HG02610 (cell line): ENCODE data around the gene MARK2.
"Not testable (repeated sequence)": the region's sequence is repeated elsewhere in the genome, so short reads cannot be mapped to it uniquely, and the experiment has no call there.

Source experiments
- ATAC-seq: cut with Tn5 transposase; IDR thresholded peaks from one replicate; pipeline ENCODE4 v1.9.1; 2021; ENCODE audit warnings: mild to moderate bottlenecking, moderate library complexity; ENCODE audit not compliant: unreplicated experiment

Gene MARK2

GRCh38 chr11:63838678-63839507, at the start of gene MARK2:
Gene MARK2 (plus strand): TSS chr11:63839110. CDS start chr11:63839507, 397 bp downstream.
- peak; percentile 75 for ATAC-seq

GRCh38 chr11:63791495-63792167, 47.3 kb upstream of the MARK2 start:
- ATAC-seq, result no peak

- ATAC-seq, result no peak
These were observed 45.7 kb upstream of the MARK2 start for GRCh38 chr11:63793161-63793560.

- ATAC-seq, result no peak
These were observed 43.8 kb upstream of the MARK2 start for GRCh38 chr11:63795066-63795465.

GRCh38 chr11:63800921-63801320, 38.0 kb upstream of the MARK2 start:
- ATAC-seq, result no peak

GRCh38 chr11:63802637-63803414, 36.1 kb upstream of the MARK2 start:
- ATAC-seq, result no peak

- no peak for ATAC-seq
These were observed 34.7 kb upstream of the MARK2 start for GRCh38 chr11:63804259-63804658.

- no peak for ATAC-seq
These were observed 33.0 kb upstream of the MARK2 start for GRCh38 chr11:63805844-63806415.

GRCh38 chr11:63810383-63810782, 28.5 kb upstream of the MARK2 start:
- ATAC-seq, result not testable (repeated sequence)

- ATAC-seq, result no peak
These were observed 27.4 kb upstream of the MARK2 start for GRCh38 chr11:63811522-63811921.

- peak; percentile 85 for ATAC-seq
These were observed 25.8 kb upstream of the MARK2 start, which contains the start of gene SPINDOC for GRCh38 chr11:63813035-63813562. Gene SPINDOC (plus strand): TSS chr11:63813456. CDS start chr11:63813687, 231 bp downstream.

GRCh38 chr11:63813563-63814382, 25.1 kb upstream of the MARK2 start:
- peak; percentile 38 for ATAC-seq

- no peak for ATAC-seq
These were observed 24.6 kb upstream of the MARK2 start for GRCh38 chr11:63814383-63814736.

GRCh38 chr11:63816166-63816565, 22.7 kb upstream of the MARK2 start:
- no peak for ATAC-seq

GRCh38 chr11:63816732-63817131, 22.2 kb upstream of the MARK2 start:
- ATAC-seq, result no peak

GRCh38 chr11:63817758-63818498, 21.0 kb upstream of the MARK2 start:
- ATAC-seq, result no peak

- no peak for ATAC-seq
These were observed 20.3 kb upstream of the MARK2 start for GRCh38 chr11:63818609-63819008.

GRCh38 chr11:63821411-63821810, 17.5 kb upstream of the MARK2 start:
- no peak for ATAC-seq

- no peak for ATAC-seq
These were observed 12.3 kb upstream of the MARK2 start for GRCh38 chr11:63826471-63827190.
